Activated CD8-positive, alpha-beta memory T cell treated with anti-CD3 and anti-CD28 coated beads for 48 hours (primary cell): ENCODE measurements around the gene GABRR2.
"Not testable (repeated sequence)": the region's sequence is repeated elsewhere in the genome, so short reads cannot be mapped to it uniquely, and the experiment has no call there.

Experiments
- DNase-seq, 3 experiments: peaks; one replicate each; pipeline ENCODE4 v3.0.0-alpha.2; 2020; ENCODE audit warnings: low read depth in 2 of 3, low spot score in 2 of 3

The GABRR2 gene

GRCh38 chr6:89295116-89295515, 20.0 kb downstream of the GABRR2 start:
- not testable (repeated sequence) for DNase-seq

- DNase-seq: no peak
Measured at GRCh38 chr6:89291256-89291819, 23.8 kb downstream of the GABRR2 start.

GRCh38 chr6:89290401-89291155, 24.5 kb downstream of the GABRR2 start:
- no peak for DNase-seq

GRCh38 chr6:89289710-89290109, 25.4 kb downstream of the GABRR2 start:
- DNase-seq: no peak

- DNase-seq: no peak
Measured at GRCh38 chr6:89287351-89288028, 27.6 kb downstream of the GABRR2 start.

- no peak for DNase-seq
Measured at GRCh38 chr6:89286516-89286915, 28.6 kb downstream of the GABRR2 start.

- no peak for DNase-seq
Measured at GRCh38 chr6:89284963-89285735, 29.9 kb downstream of the GABRR2 start.

- no peak for DNase-seq
Measured at GRCh38 chr6:89284081-89284480, 31.0 kb downstream of the GABRR2 start.

- DNase-seq: no peak
Measured at GRCh38 chr6:89282749-89283148, 32.4 kb downstream of the GABRR2 start.

- DNase-seq: peak in 1 of 3 experiments; percentile 14
Measured at GRCh38 chr6:89281779-89282246, 33.3 kb downstream of the GABRR2 start.

- DNase-seq: no peak
Measured at GRCh38 chr6:89278956-89279355, 36.1 kb downstream of the GABRR2 start.

- DNase-seq: no peak
Measured at GRCh38 chr6:89275900-89276299, 39.2 kb downstream of the GABRR2 start.

- no peak for DNase-seq
Measured at GRCh38 chr6:89273816-89274215, 41.3 kb downstream of the GABRR2 start.

- no peak for DNase-seq
Measured at GRCh38 chr6:89272596-89272995, 42.5 kb downstream of the GABRR2 start.

GRCh38 chr6:89270951-89271721, 44.0 kb downstream of the GABRR2 start:
- DNase-seq: no peak

- DNase-seq: no peak
Measured at GRCh38 chr6:89269981-89270380, 45.1 kb downstream of the GABRR2 start.

GRCh38 chr6:89269252-89269651, 45.8 kb downstream of the GABRR2 start:
- no peak for DNase-seq

GRCh38 chr6:89268776-89269175, 46.3 kb downstream of the GABRR2 start:
- no peak for DNase-seq

- DNase-seq: no peak
Measured at GRCh38 chr6:89267918-89268317, 47.2 kb downstream of the GABRR2 start.

GRCh38 chr6:89264296-89264695, 50.8 kb downstream of the GABRR2 start:
- DNase-seq: no peak

- no peak for DNase-seq
Measured at GRCh38 chr6:89260832-89261231, 54.3 kb downstream of the GABRR2 start.
